Stimulated activated CD8-positive, alpha-beta memory T cell treated with anti-CD3 and anti-CD28 coated beads, Interleukin-4, amount 100 ng/mL, for 4 hours (primary cell): Measurements from ENCODE around the gene TRAPPC6A.
"Not testable (repeated sequence)": the region's sequence is repeated elsewhere in the genome, so short reads cannot be mapped to it uniquely, and the experiment has no call there.

Experiments used
- DNase-seq, 2 donors: peaks; one replicate each; pipeline ENCODE4 v3.0.0-alpha.2; 2020; ENCODE audit warnings: low read depth in 2 of 2, low spot score in 1 of 2

TRAPPC6A gene

DNA sequence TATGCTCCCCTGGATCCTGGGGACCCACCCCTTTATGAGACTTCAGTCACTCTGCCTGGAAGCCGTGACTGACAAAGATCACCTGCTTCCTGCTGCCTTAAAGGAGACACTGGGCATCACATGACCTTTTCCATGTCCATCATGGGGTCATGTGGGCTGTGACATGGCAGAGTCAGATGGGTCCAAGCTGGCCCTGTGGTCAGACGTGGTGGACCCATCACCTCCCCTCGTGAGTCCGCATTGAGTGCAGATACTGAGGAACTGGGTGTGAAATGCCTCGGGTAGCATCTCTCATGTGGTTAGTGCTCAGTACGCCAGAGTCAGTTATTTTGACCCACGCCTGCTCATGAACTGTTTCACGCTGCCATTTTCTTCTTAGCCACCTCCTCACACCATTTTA, 44.4 kb downstream of the TRAPPC6A start:
- no peak for DNase-seq

DNA sequence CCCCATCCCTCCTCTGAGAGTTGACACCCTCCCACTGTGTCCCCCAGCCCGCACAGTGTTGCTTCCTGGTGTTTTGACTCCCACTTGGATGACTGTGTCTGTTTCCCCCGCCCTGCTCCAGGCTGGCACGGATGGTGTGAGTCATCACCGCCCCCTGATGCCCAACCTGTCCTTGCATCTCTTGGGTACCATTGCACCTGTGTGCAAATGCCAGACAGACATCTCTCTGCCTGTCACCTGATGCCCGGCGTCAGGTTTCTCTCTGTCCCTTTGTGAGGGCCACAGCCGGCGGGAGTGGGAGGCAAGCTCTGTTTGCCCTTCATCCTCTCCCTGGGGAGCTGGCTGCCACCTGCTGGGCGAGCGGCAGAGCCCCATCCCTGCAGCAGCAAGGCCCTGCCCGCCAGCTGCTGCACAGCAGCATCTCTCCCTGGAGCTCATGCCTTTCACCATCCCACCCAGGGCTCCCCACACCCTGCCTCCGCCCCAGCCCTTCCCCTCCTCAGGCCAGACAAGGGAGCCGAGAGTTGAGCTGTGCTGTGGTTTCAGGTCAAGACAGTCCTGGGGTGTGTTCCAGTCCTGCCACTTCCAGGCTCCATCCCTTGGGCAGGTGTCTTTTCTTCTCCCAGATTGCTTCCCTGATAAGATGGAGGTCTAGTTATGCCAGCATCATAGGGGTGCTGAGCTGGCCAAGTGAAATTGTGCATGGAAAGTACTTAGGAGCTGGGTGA, 47.0 kb downstream of the TRAPPC6A start:
- DNase-seq: peak in 1 of 2 donors; percentile 9

DNA sequence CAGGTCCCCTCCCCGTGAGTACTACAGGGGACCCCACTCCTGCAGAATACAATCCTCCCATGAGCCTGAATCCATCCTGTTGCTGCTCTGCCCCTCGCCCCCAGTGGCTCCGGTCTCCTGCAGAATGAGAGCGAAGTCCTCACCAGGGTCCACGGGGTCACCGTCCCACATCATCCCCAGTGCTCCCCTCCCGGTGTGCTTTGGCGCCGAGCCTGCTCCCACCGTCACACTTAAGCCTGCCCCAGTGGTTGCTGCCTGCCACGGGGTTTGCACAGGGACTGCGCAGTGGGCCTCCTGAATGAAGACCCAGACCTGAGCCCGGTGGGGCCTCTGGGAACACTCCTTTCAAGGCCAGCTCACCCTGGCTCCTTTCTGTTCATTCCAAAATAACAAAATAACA, 47.8 kb downstream of the TRAPPC6A start:
- no peak for DNase-seq

DNA sequence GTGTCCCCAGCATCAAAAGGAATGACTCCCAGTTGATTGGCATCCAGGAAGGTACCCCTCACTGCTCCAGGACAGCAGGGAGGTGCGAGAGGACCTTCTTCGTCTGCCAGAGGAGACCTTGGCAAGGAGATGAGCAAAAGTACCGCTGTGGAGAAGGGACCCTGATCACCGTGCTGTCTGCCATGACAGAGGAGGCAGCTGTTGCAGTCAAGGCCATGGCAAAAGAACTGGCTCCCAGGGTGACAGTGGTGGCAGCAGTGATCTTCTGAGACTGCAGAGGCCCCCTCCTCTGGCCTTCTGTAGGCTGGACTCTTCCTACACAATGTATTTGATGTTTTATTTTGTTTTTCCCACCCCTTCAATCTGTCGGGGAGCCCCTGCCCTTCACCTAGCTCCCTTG, 49.2 kb downstream of the TRAPPC6A start:
- no peak for DNase-seq

DNA sequence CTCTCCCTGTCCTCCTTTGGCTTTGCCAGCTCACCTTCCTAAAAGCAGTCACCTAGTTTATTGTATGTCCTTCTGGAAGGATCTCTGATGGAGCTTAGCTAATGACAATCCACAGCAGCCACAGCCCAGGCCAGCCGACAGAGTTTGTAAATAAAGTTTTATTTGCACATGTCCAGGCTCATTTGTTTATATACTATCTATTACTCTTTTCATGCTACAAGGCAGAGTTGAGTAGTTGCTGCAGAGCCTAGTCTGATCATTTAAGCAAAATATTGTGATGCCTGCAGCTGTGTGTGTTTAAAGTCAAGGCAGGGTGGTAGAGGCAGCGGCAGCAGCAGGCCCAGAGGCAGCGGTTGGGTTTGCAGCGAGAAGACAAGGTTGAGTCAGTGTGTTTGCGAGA, 49.9 kb downstream of the TRAPPC6A start:
- no peak for DNase-seq

DNA sequence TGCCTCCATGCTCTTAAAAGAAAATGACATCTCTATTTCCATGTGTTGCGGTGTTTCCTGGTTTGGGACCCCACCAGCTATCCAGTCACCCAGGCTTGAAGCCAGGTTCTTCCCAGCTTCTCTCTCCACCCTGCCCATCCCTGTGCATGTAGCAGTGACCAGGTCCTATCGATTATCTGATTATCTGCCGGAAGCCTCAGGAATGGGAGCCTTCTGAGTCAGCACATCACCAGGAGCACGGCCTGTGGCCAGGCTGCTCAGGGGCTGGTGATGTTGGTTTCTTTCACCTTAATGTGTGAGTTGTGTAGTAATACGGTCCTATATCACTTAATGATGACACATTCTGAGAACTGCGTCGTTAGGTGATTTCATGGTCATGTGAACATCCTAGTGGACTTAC, 51.4 kb downstream of the TRAPPC6A start:
- DNase-seq: no peak

DNA sequence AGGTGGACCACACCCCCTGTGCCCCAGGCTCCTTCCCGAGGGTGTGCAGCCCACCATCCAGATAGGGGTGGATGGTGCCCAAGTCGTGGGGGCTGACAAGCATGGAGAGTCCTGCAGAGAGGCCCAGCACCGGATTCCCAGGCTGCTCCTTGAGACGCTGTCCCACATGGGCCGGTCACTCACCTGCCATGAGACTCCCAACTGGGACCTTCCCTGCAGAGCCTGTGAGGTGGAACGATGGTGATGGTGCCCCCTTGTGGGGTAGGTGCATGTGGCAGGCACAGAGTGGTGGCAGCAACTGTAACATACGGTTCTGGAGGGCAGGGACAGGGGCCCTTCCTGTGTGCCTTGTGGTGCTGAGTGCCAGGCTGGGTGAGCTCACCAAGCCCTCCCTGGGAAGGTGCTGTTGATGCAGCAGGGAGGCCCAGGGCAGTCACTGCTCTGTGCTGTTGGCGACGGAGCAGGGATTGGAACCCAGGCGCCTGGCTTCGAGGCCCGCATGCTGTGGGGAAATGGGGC, 52.0 kb downstream of the TRAPPC6A start:
- peak; percentile 38 to 43 for DNase-seq

DNA sequence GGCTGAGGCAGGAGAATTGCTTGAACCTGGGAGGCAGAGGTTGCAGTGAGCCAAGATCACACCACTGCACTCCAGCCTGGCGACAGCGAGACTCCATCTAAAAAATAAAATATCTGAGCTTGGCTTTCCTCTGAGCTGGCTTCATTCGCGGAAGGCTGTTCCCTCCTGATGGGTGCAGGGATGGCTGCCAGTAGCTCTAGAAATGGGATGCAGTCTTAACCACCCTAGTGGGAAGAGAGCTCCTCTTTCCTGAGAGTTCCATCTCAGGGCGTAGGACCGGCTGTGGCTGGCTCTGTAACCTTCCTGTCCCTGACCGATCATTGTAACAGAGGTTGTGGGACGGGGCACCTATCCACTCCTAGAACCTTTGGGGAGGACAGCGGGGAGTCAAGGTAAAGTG, 52.7 kb downstream of the TRAPPC6A start:
- DNase-seq: no peak

DNA sequence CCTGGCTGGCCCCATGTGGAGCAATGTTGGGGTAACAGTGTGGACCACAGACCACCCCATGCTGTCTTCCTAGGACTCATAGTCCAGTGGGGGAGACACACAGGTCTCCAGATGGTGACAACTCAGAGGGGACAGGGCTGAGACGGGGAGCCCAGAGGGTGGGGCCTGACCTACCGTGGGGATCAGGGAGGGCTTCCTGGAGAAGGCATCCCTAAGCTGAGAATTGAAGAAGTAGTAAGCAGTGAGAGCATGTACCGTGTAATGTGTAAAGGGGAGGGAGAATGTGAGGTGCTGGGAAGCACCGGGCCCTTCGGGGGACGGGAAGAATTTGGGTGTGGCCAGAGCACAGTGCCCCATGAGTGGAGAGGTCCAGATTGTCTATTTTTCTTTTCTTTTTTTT, 54.0 kb downstream of the TRAPPC6A start:
- DNase-seq: no peak

DNA sequence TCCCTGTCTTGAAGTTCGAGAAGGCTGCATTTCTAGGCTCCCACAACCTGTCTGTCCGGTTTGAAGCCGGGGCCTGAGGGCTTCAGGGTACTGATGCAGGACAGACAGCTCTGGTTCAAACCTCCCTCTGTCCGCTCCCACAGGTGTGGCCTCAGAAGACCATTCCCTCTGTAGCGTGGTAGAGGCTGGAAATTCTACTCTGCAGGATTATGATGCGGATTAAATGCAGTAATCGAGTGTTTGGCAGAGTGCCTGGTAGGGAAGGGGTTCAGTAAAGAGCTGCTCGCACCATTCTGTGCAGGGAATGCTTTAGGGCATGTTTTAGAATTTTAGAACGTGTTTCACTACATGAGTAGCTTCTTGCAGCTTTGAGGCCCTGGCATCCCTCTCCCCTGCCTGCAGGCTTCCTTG, 54.6 kb downstream of the TRAPPC6A start:
- DNase-seq: no peak

DNA sequence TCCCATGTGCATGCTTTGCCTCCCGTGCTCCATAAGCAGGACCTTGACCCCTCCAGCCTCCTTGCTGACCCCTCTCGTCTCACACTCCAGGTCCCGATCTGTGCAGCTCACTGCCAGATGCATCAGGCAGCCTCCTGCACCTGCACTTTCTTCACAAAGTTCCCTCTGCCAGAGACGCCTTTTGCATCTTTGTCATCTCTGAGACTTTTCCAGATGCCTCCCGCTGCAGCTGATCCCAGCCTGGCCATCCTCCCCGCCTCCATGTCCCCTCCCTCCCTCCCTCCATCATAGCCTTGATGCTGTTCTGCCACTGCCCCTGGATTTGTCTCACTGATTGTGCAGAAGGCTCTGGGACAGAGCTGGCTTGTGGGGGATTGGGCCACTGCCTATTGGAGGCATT, 55.2 kb downstream of the TRAPPC6A start:
- DNase-seq: no peak

DNA sequence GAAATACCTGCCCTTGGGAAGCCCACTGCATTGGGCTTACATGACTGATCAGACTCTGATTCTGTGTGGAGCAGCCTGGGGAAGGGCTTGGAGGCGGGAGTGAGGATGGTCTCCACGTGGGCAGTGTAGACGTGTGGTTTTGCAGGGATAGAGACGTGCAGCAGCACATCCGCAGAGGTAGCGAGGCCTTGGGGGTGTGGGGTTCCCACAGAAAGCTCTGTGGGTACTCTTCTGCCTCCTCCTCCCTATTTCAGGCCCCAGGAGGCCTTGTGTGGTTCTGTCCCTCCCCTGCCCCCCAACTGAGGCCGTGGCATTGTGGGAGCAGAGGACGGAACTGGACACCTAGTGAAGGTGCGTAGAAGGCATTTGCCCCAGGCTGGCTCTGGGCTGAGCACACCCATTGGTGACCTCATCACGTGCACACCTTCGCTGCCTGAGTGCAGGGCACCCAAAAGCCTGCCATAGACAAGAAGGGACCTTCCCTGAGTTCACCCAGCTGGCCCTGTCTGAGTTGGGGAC, 56.2 kb downstream of the TRAPPC6A start:
- no peak for DNase-seq

DNA sequence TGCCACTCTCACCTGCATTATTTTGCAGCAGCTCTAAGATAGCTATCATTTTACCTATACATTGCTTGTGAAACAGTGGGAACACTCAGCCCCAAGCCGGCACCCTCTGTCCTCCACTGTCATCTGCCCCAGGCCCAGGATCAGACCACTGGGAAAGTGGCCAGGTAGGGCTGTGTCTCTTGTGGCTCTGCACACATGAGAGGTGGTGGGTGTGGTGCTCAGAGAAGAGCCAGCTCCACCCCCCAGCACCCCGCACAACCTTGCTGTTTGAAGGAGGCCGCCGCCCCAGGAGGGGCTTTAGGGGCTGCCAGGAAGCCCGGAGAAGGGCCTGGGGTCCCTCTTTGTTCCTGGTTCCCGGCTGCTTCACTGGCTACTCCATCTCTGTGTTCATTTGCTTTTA, 58.5 kb downstream of the TRAPPC6A start:
- DNase-seq: no peak

DNA sequence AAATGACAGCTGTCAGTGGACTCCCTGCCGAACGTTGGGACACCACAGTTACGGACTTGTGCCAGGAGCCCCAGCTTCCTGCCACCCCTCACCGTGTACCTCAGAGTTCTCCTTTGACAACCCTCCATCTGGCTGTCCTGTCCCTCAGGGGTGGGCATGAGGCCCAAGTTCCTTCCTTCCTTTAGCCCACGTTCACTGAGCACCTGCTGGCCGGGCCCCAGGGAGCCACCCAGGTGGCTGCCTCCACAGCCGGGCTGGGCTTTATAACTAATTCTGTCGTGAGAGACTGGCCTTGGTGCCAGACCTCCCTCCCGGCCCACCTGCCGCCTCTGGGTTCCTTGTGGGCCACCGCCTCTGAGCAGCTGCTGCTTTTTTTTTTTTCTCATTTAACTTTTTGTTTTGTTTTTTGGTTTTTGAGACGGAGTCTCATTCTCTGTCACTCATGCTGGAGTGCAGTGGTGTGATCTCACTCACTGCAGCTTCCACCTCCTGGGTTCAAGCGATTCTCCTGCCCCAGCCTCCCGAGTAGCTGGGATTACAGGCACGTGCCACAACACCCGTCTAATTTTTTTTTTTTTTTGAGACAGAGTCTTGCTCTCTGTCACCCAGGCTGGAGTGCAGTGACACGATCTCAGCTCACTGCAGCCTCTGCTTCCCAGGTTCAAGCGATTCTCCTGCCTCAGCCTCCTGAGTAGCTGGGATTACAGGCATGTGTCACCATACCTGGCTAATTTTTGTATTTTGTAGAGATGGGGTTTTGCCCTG, 59.3 kb downstream of the TRAPPC6A start:
- DNase-seq: not testable (repeated sequence)

DNA sequence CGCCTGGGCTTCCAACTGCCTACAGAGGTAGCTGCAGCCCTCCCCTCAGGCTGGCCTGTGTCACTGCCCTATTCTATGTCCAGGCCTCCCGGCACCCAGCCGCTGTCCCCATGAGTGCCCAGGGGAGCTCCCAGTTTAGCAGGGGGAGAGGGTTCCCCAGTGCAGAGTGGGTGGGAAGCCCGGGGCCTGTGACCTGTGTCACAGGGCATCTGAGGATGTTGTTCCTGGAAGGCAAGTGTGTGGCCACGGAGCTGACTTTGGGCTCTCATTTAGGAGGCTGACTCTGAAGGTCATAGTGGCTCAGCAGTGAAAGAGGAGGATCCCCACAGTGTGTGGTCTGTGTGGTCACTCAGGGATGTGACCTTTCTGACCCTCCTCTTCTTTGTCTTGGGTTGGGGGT, 59.9 kb downstream of the TRAPPC6A start:
- DNase-seq: no peak

DNA sequence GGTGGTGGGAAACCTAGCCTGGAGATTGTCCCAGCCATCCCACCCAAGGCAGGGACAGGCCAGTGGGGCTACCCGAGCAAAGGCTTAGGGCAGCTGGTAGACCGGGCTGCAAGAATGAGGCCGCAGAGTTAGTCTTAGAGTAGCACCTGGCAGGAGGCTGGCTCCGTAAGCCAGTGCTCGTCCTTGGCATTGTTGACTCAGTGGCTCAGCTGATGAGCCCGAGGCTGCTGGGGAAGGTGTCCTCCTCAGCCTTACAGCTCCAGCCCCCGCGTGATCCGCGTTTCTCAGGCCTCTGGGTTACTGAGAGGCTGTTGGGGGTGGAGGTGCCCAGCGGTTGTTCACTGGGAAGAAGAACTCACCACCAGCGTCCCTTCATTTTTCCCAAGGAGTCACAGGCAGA, 60.4 kb downstream of the TRAPPC6A start:
- DNase-seq: no peak

DNA sequence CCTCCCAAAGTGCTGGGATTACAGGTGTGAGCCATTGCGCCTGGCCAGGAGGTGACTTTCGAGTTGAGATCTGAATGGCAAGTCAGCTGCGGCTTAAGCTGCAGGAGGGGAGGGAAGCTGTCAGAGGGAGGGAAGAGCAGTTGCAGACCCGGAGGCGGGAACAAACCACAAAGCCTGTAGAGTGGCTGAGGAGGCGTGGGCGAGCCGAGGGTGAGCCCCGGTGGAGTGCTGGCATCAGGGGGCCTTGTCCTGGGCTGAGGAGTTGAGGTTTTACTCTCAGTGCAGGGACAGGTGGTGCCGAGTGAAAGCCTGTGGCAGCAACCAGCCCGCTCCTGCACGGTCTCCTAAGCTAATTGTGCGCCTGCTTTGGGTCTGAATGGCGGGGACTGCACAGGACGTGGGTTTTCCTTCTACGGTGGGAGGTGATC, 60.9 kb downstream of the TRAPPC6A start:
- DNase-seq: peak; percentile 15 to 51

DNA sequence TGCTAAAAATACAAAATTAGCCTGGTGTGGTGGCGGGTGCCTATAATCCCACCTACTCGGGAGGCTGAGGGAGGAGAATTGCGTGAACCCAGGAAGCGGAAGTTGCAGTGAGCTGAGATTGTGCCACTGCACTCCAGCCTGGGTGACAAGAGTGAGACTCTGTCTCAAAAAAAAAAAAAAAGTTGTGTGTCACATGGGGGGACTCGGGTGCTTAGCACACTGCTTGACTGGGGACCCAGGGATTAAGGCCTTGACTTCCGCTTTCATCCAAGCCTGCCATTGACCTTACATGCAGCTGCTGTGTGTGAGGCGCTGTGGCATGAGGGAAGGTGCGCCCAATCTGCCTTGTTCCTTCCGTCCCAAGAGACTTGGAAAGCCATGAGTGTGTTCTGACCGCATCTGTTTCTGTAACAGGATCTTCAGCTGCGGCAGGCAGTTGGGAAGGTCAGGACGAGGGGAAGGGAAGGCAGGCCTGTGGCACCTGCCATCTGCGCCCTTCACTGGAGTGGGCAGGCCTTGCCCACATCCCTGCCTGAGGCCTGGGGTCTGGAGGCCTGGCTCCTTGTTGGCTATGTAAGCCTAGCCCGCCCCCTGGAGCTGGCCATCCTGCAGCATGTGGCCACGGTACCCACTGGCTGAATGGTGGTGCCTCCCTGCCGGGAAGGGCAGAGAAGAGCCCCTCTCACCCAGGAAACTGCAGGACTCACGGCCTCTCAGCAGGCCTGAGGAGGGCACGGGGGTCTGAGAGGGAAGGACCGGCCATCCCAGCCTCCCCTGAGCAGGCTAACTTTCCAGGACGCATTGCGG, 62.0 kb downstream of the TRAPPC6A start:
- no peak for DNase-seq

DNA sequence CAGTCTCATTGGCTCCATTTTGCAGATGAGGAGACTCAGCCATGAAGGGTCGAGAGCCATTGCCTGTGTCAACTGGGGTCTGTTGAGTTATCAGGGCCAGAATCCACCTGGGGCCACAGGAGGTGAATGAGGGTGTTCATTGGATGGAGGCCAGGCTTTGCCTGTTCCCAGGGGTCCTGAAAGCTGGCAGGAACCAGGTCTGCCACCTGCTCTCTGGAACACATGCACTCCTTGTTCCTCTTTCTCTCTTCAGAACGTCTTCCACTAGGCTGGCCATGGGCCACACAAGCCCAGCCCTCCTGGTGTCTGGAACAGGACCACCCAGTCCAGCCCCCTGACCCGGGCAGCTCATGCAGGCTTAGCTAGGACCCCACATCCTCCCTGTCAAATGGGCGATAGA, 63.9 kb downstream of the TRAPPC6A start:
- no peak for DNase-seq

DNA sequence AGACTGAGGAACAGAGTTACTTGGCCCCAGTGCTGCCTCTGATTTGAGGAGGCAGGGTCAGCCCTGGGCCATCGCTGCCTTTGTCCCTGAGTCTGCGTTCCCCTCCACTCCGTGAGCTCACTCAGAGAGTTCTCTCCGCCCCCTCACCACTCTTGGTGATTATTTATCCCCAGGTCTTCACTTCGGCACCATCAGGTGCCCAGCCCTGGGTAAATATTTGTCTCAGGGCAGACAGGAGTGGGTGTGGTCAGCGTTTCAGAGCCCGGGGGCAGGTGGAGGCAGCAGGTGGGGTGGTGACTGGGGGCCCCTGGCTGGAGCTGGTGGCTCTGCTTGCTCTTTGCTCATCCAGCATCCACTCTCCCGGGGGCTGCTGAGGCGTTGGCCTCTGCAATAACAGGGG, 64.4 kb downstream of the TRAPPC6A start:
- DNase-seq: no peak
